OCI-LY7 (cell line): ENCODE results near the gene AXIN1. TPM values are rescaled to one million over a fixed set of nuclear protein-coding genes. Genes with fewer than 3 reads are reported as not detected.

ENCODE experiments used
- BruUV-seq: library from RNA; stranded (reverse); fragments of 400-500 nt; replicated peaks from 2 replicates; lab custom pipeline; 2021; lab: Mats Ljungman, UMichigan
- CTCF ChIA-PET: fragments of 300-600 bp; sonication (Branson Sonifier 250); formaldehyde crosslinking; loops from one replicate; lab custom pipeline; 2022; ENCODE audit warnings: antibody characterized with exemption; ENCODE audit not compliant: unreplicated experiment; lab: Charles Lee
- POLR2A ChIA-PET: fragments of 300-600 bp; sonication (Branson Sonifier 250); formaldehyde crosslinking; loops from one replicate; lab custom pipeline; 2022; ENCODE audit warnings: antibody characterized with exemption; lab: Charles Lee
- DNase-seq: peaks from one replicate; pipeline ENCODE4 v3.0.0-alpha.2; 2015; ENCODE audit warnings: low spot score
- H2AFZ ChIP-seq: fragments of 200-600 bp; sonication (generic), shearing (Covaris generic); 2 replicates; pipeline ENCODE4 v1.6.1; 2014; ENCODE audit warnings: mild to moderate bottlenecking, antibody characterized with exemption, low read length, moderate library complexity
- H3K27ac ChIP-seq: fragments of 200-600 bp; sonication (generic); 2 replicates; pipeline ENCODE4 v1.5.1; 2014; ENCODE audit warnings: mixed run types, low read depth, mild to moderate bottlenecking, moderate library complexity, low read length, inconsistent platforms; ENCODE audit not compliant: poor library complexity, severe bottlenecking
- H3K36me3 ChIP-seq: fragments of 200-600 bp; sonication (generic); 2 replicates; pipeline ENCODE4 v1.6.1; 2014; ENCODE audit warnings: mild to moderate bottlenecking, antibody characterized with exemption, low read length, moderate library complexity, mixed read lengths; ENCODE audit not compliant: insufficient read depth
- H3K4me1 ChIP-seq: fragments of 200-600 bp; sonication (generic); 2 replicates; pipeline ENCODE4 v1.5.1; 2014; ENCODE audit warnings: mild to moderate bottlenecking, low read length; ENCODE audit not compliant: insufficient read depth, poor library complexity, severe bottlenecking
- H3K4me2 ChIP-seq: fragments of 200-600 bp; sonication (generic); 2 replicates; pipeline ENCODE4 v1.6.1; 2014; ENCODE audit warnings: mild to moderate bottlenecking, low read length
- H3K4me3 ChIP-seq: fragments of 200-600 bp; sonication (generic); 2 replicates; pipeline ENCODE4 v1.5.1; 2014; ENCODE audit warnings: mild to moderate bottlenecking, low read depth, low read length; ENCODE audit not compliant: poor library complexity, severe bottlenecking
- H3K79me2 ChIP-seq: fragments of 200-600 bp; sonication (generic); 2 replicates; pipeline ENCODE4 v1.6.1; 2016; ENCODE audit warnings: low read depth, mild to moderate bottlenecking, low read length, moderate library complexity, mixed read lengths; ENCODE audit not compliant: insufficient read depth
- H3K9me2 ChIP-seq: fragments of 200-600 bp; sonication (generic); 2 replicates; pipeline ENCODE4 v1.6.1; 2016; ENCODE audit warnings: mild to moderate bottlenecking, low read length, mixed read lengths; ENCODE audit not compliant: insufficient read depth
- H3K9me3 ChIP-seq: fragments of 200-600 bp; sonication (generic); 2 replicates; pipeline ENCODE4 v1.6.1; 2014; ENCODE audit warnings: mild to moderate bottlenecking, mixed run types, low read length, mixed read lengths
- H4K20me1 ChIP-seq: fragments of 200-600 bp; sonication (generic); 2 replicates; pipeline ENCODE4 v1.6.1; 2014; ENCODE audit warnings: mild to moderate bottlenecking, antibody characterized with exemption, low read length, moderate library complexity, mixed read lengths; ENCODE audit not compliant: insufficient read depth
- CTCF ChIP-seq: fragments of 200-600 bp; sonication (generic); conservative IDR thresholded peaks from 2 replicates; pipeline ENCODE4 v1.5.1; 2014; ENCODE audit warnings: mild to moderate bottlenecking, antibody characterized with exemption, low read length, moderate library complexity, mixed read lengths
- EZH2phosphoT487 ChIP-seq: fragments of 200-600 bp; sonication (generic); IDR thresholded peaks from 2 replicates; pipeline ENCODE4 v1.6.1; 2018; ENCODE audit warnings: low read depth, borderline replicate concordance, mild to moderate bottlenecking, mixed run types, antibody characterized with exemption, low read length, moderate library complexity, mixed read lengths
- intact Hi-C: fragments of 100-400 bp; cut with micrococcal nuclease; formaldehyde crosslinking; loops from one replicate; pipeline ENCODE4 v1.10.0; 2022; ENCODE audit not compliant: unreplicated experiment
- total RNA-seq, 2 experiments: library from RNA; depleted of rRNA in 1 of 2; stranded (reverse); fragments of >200 nt in 1 of 2; shearing (Covaris generic) in 1 of 2; gene quantifications; 2 replicates each; pipeline ENCODE4 v1.2.3, GENCODE V29; 2014 to 2022

The AXIN1 gene
- total RNA-seq, 2 experiments from 2014 or later, result 29.0 to 30.3 TPM

- intact Hi-C loops, result no loop called here
- Histone ChIP-seq H2AFZ (no peak overlapping the region), H3K4me3 (no peak overlapping the region), H3K4me1 (no peaks in the 10 kb centered on the region), H3K9me2 (no peaks in the 10 kb centered on the region), H3K9me3 (no peaks in the 10 kb centered on the region), H3K27ac (no peak overlapping the region), H4K20me1 (no peaks in the 10 kb centered on the region), H3K79me2 (no peaks in the 10 kb centered on the region), H3K36me3 (no peaks in the 10 kb centered on the region), H3K4me2 (no peak overlapping the region)
- ChIA-PET CTCF (no interaction called here), POLR2A (no interaction called here)
- no peak for TF ChIP-seq CTCF
- TF ChIP-seq EZH2phosphoT487, result no peak
- DNase-seq, result no peak
- BruUV-seq, result no TSS peak
Measured at GRCh38 chr16:252366-253337, 99.9 kb downstream of the AXIN1 start.

- DNase-seq, result no peak
- TF ChIP-seq CTCF, result no peak
- TF ChIP-seq EZH2phosphoT487, result no peak
- Histone ChIP-seq H3K4me2 (no peak overlapping the region), H3K4me1 (no peaks in the 10 kb centered on the region), H3K9me2 (no peaks in the 10 kb centered on the region), H4K20me1 (no peaks in the 10 kb centered on the region), H3K79me2 (no peaks in the 10 kb centered on the region), H3K27ac (no peak overlapping the region), H3K36me3 (no peaks in the 10 kb centered on the region), H2AFZ (no peak overlapping the region), H3K9me3 (no peaks in the 10 kb centered on the region), H3K4me3 (no peak overlapping the region)
- ChIA-PET POLR2A (no interaction called here), CTCF (no interaction called here)
- no TSS peak for BruUV-seq
- intact Hi-C loops, result no loop called here
Measured at GRCh38 chr16:249431-249830, 103.1 kb downstream of the AXIN1 start.

GRCh38 chr16:247027-247426, 105.5 kb downstream of the AXIN1 start:
- Histone ChIP-seq H4K20me1 (no peaks in the 10 kb centered on the region), H3K4me3 (no peak overlapping the region), H3K4me1 (peaks cover 9% of the 10 kb centered on the region), H2AFZ (no peak overlapping the region), H3K4me2 (no peak overlapping the region), H3K36me3 (no peaks in the 10 kb centered on the region), H3K27ac (no peak overlapping the region), H3K9me3 (no peaks in the 10 kb centered on the region), H3K79me2 (no peaks in the 10 kb centered on the region), H3K9me2 (no peaks in the 10 kb centered on the region)
- intact Hi-C loops, result no loop called here
- BruUV-seq, result no TSS peak
- TF ChIP-seq CTCF (no peak), EZH2phosphoT487 (no peak)
- DNase-seq, result no peak
- ChIA-PET POLR2A (no interaction called here), CTCF (no interaction called here)
